CD4-positive, alpha-beta T cell treated with Interleukin-17A for 1 hour (primary cell): ENCODE data around the gene VGLL1.
A peak's percentile ranks its signal among the peaks of the same experiment; 100 is the strongest.

Experiments used
- DNase-seq: peaks from one replicate; pipeline ENCODE4 v3.0.0-alpha.2; 2020

The VGLL1 gene, protein sequence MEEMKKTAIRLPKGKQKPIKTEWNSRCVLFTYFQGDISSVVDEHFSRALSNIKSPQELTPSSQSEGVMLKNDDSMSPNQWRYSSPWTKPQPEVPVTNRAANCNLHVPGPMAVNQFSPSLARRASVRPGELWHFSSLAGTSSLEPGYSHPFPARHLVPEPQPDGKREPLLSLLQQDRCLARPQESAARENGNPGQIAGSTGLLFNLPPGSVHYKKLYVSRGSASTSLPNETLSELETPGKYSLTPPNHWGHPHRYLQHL

DNA sequence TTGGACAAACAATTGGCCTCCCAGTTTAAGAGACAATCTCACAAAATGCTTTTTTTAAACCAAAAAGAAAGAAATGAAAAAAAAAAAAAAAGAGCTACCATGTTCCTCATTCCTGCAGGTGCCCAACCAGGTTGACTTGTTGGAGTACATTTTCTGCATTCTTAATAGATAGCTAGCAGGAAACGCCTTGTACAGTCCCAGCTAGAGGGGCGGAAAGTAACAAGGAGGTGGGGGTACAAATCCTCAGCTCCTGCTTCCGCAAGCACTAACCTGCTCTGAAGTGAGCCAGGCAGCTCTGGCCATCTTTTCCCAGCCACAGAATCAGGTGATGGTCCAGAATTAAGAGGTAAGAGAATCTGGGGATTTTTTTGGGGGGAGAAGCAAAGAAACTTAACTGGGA lies at the start of gene VGLL1:
VGLL1 (plus strand) TSS at position 265 of the 400 bp plus-strand sequence. CDS start 3,806 bp downstream, outside the sequence.
- no peak for DNase-seq

DNA sequence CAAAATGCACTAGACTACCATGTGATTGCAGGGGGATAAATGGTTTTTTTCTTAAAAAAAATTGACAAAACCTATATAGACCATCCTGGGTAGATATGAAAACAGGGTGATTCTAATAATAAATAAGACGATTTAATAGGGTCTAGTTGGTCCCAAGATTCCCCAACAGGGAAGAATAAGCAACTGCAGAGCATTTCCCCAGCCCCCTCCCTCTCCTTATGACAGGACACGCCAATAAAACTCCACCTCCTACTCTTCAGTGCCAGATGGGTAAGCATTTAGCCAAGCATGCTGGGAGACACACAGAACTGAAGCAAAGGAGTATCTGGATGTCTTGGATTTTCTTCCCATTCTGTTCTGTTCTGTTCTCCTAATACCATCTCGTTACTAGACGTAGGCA lies 44.4 kb upstream of the VGLL1 start, which contains the start of gene BRS3:
BRS3 (plus strand) TSS at position 301 of the 400 bp plus-strand sequence. CDS start 168 bp downstream, outside the sequence.
- DNase-seq = no peak

DNA sequence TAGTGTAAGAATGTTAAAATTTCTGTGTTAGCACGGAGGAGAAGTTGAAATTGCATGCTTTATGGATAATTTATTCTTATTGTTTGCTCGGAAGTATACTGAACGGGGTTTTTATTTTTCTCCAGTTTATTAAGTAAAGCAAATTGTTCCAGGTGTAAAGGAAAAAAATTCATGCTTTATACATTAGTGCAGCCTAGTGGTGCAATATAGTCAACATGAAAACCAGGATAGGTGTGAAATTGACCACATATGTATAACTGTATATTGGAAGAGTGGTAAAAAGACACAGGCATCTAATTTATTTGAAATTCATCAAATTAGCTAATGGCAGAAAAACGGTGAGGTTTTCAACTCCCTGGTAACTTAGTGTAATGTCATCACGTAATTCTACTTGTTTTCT lies 43.3 kb upstream of the VGLL1 start:
- no peak for DNase-seq

DNA sequence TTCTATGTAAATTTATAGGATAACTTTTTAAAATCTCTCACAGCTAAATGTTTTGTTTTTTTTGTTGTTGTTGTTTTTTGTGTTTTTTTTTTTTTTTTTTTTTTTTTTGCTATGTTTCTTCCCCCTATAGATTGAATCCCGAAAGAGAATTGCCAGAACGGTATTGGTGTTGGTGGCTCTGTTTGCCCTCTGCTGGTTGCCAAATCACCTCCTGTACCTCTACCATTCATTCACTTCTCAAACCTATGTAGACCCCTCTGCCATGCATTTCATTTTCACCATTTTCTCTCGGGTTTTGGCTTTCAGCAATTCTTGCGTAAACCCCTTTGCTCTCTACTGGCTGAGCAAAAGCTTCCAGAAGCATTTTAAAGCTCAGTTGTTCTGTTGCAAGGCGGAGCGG lies 40.2 kb upstream of the VGLL1 start:
- no peak for DNase-seq

DNA sequence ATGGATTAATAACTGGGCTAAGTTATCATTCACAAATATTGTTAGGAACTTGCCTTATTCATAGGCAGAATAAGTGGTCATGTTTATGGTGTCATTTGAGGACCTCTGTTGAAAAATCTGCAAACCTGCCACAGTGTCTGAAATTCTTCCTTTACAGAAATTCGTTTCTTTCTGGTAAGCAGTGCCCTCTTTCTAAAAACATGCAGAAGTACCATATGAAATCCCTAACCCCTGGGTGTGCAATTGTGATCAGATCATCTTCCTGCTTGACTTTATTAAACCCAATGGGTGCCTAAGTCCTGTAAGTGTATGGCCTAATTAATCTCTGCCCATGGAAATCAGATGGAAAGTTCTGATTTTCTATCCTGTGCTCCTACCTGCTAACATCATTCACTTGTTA lies 39.0 kb upstream of the VGLL1 start:
- no peak for DNase-seq

DNA sequence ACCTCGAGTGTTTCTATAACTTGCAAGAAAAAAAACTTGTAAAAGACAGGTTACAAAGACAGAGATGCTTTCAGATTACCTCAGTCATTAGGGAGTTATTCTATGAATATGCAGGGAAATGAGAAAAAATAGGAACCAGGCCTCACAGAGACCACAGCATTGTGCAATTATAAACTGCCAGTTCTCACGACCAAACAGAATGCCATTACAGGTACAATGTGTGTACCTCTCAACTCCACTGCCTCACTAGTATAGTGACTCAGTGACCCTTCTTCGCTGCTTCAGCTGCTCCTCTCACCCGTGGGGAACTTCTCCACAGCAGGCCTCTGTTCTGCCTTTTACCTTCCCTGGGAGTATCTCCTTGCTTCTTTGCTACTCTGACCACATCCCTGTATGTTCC lies 37.0 kb upstream of the VGLL1 start:
- DNase-seq = no peak

DNA sequence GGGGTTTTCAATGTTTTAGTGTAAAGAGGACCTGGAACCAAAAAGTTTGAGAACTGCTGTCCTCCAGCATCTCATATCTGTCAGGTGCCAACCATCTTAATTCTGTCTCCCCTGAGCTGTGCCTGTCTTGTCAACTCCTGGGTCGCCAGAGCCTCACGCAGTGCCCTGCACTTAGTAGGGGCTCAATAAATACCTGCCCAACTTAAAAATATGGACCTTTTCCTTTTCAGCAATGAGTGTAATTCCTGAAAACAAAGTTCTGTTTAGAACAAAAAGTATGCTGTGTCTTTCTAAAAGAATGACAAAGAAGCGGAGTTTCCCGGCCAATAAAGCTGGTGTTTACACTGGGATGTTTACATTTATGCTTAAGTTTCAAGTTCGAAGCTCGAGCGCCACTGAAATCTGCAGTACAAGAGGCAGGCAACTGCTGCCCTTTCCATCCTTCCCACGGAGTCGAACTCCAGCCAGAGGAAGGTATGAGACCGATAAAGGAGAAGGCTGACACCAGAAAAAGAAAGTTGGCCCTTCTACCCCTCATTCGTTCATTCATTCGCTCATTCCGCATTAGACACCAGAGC lies 35.7 kb upstream of the VGLL1 start:
- DNase-seq = no peak

DNA sequence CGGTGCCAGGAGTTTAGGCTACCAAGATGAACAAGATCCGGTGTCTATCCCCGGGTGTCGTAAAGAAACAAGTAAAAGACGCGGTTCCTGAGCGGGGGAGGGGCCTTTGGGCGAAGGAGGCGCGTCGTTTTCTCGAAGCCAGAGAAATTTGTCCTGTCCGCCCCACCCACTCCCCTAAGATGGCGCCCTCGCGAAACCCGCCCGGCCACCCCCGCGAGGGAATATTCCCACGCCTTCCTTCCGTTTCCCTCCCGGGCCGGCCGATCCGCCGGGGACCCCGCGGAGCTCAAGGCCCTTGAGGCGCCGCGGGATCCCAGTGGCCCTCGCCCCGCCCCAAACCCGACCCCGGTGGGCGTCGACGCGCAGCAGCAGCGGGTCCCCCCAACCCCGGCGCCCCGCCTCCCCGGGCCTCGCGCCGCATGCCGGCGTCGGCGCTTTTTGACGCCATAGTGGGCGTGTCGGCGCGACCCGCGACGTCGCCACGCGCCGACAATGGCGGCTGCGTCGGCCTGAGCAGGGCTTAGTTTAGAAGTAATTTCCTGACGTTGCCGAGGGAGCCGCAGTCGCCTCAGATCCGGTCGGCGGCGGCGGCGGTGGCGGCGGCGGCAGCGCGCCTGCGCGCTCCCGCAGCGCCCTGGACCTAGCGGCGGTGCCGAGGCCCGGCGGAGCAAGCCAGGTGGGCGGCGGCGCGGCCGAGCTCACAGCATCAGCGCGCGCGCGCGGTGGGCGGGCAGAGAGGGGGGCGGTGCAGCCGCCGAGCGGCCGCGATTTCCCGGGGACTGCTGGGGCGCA lies 35.1 kb upstream of the VGLL1 start:
- peak; percentile 92 for DNase-seq

DNA sequence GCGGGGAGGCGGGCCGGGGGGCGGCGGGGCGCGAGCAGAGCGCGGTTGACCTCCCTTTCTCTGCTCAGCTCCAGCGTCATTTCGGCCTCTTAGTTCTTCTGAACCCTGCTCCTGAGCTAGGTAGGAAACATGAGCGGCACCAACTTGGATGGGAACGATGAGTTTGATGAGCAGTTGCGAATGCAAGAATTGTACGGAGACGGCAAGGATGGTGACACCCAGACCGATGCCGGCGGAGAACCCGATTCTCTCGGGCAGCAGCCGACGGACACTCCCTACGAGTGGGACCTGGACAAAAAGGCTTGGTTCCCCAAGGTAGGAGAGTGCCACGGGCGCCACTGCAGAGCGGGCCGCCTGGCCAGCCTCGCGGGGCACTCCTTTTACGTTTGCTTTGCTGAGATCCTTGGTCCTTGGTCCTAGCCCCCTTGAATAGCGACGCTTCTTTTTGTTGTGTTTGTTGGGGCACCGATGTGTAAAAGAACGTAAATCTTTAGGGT lies 34.4 kb upstream of the VGLL1 start, which contains the start of gene HTATSF1:
HTATSF1 (plus strand) TSS at position 37 of the 497 bp plus-strand sequence; CDS start at position 130, 93 bp downstream.
- no peak for DNase-seq

DNA sequence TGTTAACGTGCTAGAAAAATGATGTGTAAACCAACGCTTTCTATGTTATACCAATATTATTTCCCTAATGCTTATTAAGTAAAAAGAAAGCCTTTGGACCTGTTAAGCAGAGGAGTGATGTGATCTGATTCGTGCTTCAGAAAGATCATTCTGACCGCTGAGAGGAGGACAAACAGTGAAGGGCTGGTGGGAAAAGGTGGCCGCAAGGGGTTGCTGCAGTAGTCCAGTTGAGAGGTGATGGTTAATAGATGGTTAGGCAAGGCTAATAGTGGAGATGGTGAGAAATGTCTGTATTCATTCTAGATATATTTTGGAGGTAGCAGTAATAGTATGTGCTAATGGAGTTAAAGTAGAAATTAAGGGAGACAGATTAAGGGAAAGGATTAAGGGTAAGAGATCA lies 12.9 kb upstream of the VGLL1 start:
- DNase-seq = no peak

DNA sequence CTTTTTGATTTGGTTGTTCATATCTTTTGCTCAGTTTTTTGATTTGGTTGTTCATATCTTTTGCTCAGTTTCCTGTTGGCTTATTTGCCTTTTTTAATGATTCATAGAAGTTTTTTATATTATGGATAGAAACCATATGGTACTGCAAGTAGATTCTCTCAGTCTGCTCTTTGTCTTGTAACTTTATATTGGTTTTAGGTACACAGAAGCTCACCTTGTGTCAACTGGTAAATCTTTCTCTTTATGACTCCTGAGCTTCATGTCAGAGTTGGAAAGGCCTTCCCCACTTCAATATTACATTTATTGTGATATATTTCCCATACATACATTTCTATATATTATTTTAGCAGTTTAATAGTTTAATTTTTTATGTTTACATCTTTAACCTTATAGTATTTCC lies 8.2 kb upstream of the VGLL1 start:
- no peak for DNase-seq

DNA sequence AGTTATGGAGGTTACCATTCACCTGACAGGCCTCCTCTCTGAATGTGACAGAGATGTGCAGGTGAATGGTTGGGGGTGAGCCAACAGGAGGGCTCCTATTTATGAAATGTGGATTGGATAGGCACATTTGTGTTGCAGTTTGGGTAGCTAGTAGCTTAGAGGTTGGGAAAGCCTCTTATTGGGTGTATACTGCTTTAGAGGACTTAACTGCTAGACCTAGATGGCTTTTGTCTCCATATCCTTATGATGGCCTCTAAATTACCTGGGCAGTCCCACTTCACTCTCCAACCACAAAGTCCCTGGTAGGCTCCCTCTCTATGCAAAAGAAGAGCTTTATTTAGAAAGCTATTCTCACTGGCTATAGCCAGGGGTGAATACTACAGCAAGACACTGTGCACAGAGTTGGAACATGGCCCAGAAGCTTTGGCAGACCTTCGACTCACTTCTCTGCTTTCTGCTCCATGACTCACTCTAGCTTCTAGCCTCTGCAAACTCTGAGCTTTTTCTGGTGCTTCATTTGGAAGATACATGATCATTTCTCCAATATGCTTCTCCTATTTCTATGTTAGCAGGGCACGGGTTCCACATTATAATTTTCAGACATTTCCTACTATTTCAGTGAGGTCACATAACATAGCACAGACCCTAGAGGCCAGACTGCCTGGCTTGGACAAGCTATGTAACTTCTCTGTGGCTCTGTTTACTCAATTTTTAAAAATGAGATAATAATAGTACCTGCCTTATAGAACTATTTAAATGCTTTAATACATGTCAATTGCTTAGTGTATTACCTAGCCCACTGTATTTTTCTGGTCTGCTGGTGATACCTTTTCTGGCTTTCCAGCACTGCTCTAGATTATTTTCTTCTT lies 6.0 kb upstream of the VGLL1 start:
- DNase-seq = no peak

DNA sequence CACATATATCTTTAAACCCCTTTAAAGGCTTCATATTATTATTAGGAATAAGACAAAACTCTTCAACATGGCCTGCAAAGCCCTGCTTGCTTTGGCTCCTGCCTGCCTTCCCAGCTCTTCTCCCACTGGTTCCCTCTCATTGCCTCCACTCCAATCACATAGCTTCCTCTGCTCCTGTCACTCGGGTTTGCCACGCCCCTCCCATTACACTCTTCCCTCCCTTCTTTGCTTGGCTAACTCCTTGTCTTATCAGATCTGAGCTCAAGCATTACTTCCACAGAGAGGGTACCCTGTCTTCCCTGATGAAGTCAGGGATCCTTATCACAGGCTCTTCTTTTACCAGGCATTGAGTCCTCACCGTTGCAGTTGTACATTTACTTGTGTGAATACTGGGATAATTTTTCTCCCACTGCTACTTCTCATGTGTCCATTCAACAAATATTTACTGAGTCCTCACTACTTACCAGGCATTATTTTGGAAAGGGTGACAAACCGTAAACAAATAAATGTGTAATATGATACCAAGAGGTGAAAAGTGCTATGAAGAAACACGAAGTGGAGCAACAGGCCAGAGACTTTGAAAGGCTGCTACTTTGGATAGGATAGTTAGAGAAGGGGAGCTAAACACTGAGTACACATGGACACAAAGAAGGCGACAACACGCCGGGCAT lies 3.2 kb upstream of the VGLL1 start:
- DNase-seq = no peak

DNA sequence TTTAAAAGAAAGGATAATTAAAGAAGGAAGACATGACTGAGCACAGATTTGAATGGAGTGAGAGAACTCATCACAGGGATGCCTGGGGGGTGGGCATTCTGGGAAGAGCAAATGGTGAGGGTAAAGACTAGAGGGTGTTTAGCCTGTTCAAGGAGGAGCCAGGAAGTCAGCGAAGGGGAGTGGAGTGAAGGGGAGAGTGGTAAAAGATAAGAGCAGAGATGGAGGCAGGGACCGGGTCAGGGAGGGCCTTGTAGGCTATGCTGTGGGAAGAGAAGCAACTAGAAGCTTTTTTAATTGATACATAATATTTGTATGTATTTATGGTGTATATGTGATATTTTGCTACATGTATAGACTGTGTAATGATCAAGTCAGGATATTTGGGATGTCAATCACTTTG lies 2.2 kb upstream of the VGLL1 start:
- no peak for DNase-seq

DNA sequence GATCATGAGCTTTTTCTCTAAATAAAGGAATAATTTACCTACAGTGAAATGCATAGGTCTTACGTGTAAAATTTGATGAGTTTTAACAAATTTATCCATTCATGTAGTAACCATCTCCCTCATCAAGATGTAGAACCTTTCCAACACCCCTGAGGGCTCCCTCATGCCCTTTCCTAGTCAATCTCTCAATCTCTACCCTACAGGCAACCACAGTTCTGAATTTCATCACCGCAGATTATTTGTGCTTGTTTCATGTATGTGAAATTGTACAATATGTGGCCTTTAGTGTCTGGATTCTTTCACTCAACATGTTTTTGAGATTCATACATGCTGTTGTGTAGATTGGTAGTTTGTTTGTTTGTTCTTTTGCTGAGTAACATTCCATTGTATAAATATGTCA lies 2.1 kb downstream of the VGLL1 start:
- DNase-seq = no peak

DNA sequence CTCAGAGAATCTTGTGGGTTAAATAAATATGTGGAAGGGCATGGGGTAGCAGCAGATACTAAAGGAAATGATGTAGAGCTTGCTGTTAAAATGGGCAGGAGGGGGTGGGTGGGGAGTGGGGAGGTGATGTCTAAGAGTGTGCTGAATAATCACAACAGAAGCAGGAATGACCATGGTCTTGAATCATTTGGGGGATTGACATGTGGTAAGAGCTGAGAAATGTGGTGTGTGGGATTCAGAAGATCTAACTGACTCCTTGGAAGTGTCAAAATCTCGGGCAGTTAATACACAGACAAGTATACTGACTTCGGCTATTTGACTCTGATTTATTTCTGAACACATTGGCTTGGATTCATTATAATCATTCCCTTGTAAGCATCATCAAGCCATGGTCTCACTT lies 6.8 kb downstream of the VGLL1 start:
- no peak for DNase-seq

DNA sequence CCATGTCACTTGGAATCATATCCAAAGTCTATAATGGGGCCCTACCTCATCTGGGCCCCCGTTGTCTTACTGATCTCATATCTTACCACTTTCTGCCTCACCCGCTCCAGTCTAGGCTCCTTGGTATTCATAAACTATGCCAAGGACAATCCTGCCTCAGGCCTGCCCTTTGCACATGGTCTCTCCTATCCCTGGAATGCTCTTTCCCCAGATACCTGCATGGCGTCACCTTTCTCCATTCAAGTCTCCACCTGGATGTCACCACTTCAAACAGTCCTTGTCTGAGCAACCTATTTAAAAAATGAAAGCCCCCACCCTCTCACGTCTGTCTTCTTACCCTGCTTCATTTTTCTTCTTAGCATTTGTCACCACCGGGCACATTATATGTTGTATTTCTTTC lies 8.2 kb downstream of the VGLL1 start:
- DNase-seq = no peak

DNA sequence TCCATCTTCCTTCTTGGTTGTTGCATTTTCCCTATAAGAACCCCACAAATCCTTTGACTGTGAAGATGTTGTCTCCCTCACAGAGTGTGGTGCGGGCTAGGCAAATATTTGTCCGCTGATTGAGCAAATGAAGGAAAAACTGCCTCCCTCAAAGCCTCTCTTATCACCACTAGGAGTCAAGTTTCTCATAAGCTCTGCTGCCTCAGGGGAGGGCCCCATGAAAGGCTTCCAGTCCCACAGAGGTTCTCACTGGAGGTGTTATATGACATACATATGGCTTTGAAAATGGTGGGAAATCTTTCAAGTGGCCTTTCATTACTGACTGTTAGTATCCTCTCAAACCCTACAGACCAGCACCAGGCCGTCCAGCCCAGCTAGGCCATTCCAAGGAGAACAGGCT lies 9.3 kb downstream of the VGLL1 start:
- DNase-seq = no peak

DNA sequence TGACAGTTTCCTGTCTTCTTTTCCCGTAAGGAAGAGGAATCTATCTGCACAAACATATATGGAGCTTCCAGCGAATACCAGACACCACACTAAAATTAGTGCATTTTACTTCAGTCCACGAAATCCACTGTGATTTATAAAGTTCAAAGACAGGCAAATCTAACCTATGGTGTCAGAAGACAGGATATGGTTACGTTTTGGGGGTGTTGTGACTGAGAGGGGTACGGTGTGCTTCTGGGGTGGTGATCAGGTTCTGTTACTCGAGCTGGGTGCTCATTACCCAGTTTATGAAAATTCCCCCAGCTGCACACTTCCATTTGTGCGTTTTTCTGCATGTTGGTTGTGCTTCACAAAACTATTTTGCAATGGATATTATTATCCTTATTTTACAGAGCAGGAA lies 10.3 kb downstream of the VGLL1 start:
- DNase-seq = no peak

DNA sequence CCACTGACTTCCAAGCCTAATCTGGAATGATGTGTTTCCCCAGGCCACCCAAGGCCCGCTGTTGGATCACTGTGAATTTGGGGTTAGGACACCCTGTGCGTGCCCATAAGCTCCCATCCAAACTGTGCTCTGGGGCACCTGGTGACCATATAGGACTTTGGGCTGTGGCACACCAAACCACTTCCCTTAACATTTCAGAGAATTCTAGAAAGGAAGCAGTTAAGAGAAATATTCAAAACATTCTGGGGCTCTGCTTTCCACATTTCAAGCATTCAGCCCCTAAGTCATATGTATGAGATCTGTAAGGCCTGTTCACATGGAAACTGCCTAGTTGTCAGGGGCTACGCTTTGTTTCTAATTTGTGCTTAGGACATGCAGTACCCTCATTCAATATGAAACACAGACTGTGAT lies 14.4 kb downstream of the VGLL1 start:
- peak; percentile 29 for DNase-seq

DNA sequence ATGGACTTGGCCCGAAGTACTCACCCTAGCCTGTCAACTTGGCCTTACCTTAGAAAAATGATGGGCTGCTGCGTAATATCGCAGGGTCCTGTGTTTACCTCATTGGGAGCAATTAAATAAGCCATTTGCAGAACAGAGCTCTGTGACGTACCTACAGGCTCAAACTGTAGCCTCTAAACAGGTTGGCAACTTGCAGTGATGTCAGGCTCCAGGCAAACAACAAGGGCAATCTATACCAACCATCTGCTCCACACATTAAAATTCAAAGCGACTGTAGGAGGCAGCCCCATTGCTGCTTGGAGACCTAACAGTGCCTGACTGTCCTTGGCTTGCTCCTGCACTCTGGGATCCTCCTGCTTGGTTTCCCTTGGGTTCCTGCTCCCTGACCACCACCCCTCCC lies 17.2 kb downstream of the VGLL1 start:
- DNase-seq = no peak

DNA sequence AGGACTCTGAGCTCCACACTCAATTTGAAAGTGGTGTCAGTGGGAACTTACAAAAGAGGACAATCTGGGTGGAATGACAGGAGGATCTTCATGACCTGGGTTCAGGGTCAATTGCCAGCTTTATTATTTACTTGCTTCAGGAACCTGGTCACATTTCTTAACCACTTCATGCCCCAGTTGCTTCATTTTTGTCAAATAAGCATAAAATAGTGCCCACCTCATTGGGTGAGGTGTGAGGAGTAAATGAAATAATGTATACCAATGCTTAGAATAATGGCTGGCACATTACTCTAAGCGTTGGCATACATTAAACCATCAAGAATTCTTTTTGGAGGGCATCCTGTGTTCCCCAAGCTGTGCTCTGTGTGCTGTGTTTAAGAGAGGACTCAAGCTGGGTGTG lies 19.4 kb downstream of the VGLL1 start:
- no peak for DNase-seq
